GM11168 (cell line): Measurements from ENCODE around the gene TSPYL6.

Experiments
- in situ Hi-C: fragments of 300-500 bp; cut with MboI; formaldehyde crosslinking; loops from one replicate; pipeline ENCODE4 v1.12.0; 2022; ENCODE audit warnings: low sequenced_read_pairs; ENCODE audit not compliant: unreplicated experiment

TSPYL6 gene

DNA sequence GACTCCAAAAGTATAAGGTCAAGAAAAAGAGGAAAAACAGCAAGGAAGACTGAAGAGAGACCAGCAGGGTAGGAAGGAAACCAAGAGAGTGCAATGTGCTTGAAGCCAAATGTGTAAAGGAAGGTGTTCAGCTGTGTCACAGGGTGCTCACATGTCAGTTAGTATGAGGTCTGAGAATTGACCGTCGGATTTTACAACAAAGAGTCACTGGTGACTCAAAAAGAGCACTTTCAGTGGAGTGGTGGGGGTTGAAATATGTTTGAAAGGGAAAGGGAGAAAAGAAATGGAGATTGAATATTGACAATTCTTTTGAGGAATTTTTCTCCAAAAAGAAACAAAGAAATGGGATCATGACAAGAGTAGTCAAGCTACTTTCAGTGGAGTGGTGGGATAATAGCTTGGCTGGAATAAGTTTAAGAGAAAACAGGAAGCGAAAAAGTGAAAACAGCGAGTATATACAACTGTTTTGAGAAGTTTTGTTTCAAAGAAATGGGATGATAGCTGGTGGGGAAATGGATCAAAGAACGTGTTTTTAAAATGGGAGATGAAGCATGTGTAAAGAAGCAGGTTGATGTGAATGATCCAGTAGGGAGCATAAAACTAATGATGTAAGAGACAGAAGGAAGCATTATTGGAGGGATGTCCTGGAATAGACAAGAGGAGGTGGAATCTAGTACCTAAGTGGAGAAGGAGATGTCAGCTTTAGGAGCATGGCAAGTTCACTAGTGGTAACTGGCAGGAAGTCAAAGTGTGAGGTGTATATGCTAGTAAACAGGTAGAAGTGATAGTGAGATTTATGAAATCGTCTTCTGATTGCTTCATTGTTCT, 3.6 kb upstream of the TSPYL6 start:
- in situ Hi-C loops: no loop called here

DNA sequence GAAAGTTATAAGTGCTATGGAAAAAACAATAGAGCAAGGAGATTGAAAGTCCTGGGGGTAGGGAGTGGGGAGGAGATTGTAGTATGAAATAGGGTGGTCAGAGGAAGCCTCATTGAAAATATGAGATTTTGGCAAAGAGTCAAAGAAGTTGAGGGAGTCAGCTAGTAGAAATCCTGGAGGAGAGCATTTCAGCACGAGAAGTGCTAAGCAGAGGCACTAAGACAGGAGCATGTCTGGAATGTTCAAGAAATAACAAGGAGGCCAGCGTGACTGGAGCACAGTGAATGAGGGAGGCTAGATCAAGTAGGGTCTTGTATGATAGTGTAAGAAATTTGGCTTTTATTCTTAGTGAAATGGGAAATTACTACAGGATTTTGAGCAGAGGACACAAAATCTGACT, 2.1 kb upstream of the TSPYL6 start:
- in situ Hi-C loops: no loop called here

DNA sequence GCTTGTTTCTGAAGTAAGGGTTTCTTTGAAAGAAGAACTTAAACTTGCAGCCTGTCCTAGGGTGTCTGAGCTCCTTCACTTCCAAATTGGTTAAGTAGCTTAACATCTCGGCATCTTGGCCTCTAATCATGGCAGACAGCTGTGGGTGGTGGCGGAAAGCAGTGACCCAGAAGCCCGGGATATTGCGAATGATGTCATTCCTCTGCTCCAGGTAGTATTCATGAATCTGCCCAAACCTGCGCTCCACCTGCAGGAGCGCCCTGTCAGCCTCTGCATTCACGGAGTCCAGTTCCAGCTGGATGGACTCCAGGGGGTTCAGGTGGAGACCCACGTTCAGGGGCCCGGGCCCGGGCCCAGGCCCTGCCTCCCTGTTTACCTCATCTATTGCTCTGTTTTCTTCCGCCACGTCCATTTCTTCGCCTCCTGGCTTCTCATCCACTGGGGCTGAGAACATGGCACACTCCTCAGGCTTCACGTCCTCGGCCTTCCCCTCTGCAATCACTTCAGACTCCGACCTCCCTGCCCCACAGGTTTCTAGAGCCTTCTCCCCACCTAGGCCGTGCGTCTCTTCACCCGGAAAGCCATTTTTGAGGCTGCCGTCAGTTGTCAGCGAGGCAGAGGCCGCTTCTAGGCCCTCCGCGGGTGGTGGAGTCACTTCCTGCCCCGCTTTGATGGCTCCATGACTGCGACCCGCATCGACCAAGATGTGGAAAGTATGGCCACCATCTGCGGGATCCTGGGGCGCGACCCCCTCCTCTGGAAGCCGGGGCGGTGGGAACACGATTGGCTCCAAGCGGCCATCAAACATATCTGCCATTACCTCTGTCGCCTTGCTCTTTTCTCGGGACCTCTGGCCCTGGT, 569 bp downstream of the TSPYL6 start:
- in situ Hi-C loops: no loop called here

- in situ Hi-C loops: no loop called here
Measured at GRCh38 chr2:54254180-54254579, 1.8 kb downstream of the TSPYL6 start.

GRCh38 chr2:54249629-54250028, 6.4 kb downstream of the TSPYL6 start:
- in situ Hi-C loops: no loop called here

DNA sequence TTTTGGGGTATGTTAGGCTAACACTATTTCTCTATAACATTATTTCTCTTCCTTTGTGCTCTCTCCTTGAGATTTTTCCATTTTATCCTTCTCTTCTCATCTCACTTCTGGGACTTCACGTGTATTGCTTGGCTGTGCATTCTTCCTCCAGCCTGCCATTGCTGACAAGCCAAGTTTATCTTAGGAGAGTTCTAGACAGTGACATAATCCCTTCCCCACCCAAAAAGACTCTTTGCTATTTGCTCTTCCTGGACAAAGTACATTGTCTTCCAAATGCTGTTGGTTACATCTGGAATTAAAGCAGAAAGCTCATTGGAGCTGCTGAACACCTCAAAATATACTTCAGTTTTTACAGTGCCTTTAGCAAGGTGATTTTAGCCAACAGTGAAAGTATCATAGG, 8.9 kb downstream of the TSPYL6 start:
- in situ Hi-C loops: no loop called here

- in situ Hi-C loops: no loop called here
Measured at GRCh38 chr2:54240515-54241469, 15.2 kb downstream of the TSPYL6 start.

DNA sequence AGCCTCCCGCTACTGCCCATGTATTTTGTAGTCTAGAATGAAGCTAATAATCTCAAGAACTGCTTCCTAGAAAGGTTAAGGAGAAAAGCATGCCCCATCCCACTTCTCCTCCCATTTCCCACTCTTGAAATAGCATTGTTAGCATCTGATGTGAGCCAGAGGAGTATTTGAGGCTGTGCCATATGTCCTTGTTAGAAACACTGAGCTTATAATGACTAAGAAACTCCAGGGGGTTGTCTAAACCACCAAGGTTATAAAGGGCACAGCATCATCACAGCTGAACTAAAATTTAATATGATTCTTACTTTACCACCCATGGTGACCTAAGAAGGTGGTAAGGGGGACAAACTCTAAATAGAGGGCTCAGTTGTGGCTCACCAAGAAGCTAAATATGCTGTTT, 16.6 kb downstream of the TSPYL6 start:
- in situ Hi-C loops: no loop called here

DNA sequence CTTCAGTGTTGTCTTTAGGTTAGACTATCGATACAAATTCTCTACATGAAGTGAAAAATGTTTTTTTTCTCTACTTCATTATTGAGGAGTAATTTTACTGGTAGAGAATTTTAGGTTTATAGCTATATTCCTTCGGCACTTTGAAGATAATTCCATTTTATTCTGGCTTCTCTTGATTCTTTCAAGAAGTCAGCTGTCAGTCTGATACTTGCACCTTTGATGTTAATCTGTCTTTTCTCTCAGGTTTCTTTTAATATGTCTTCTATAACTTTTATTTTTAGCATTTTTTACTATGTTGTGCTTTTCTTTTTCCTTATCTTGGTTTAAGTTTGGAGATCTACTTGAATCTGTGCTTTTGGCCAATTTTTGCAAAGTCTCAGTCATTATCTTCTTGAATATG, 18.6 kb downstream of the TSPYL6 start:
- in situ Hi-C loops: no loop called here

GRCh38 chr2:54233832-54234649, 22.0 kb downstream of the TSPYL6 start:
- in situ Hi-C loops: no loop called here

- in situ Hi-C loops: no loop called here
Measured at GRCh38 chr2:54228945-54229344, 27.1 kb downstream of the TSPYL6 start.

DNA sequence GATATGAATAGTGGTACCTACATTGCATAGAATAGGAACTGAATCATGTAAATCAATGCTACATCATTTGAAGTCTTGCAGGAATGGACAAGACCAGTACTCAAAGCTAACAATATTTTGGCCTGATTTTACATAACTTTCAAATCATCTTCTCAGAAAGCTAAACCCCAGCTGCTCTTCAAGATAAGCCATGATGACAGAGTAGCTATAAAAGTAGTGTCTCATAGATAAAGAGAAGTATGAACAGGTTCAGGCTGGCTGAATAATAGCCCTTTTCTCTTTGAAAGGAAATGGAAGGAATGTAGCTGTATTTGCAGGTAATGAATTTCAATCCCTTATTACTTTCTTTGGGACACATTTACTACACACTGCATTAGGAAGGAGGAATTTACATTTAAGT, 28.2 kb downstream of the TSPYL6 start:
- in situ Hi-C loops: no loop called here

DNA sequence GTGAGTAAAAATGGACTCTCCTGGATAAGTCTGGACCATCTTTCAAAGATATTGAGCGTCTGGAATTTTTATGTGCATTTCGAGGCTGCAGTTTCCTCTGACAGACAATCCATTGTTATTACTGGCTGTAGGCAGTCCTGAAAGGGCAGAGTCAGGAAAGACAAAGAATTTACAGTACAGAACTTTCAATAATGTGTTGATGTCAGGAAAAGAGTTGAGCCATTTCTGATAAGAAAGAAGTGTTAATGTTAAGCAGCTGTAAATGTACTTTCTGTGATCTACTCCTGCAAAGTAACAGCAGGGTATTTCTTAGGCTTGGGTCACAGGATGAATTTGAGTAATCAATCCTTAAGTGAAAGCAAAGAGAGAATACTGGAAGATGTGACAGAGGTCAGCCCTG, 29.8 kb downstream of the TSPYL6 start:
- in situ Hi-C loops: no loop called here

DNA sequence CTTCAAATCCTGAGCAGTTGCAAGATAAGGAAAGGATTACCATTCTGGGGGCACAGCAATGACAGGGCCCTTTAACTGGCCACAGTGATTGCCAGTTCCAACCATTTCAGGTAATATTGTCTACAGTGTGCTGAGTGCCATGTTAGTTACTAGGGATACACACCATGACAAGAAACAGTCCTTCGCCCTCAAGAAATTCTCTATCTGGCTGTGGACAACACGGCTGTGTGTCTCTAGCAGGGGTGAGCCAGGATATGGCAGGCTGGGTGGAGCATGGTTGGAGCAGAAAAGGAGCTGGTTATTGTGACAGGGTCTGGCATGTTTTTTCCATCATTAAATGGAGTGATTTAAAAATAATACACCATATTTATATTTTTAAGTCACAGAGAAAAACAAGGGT, 31.0 kb downstream of the TSPYL6 start:
- in situ Hi-C loops: no loop called here

DNA sequence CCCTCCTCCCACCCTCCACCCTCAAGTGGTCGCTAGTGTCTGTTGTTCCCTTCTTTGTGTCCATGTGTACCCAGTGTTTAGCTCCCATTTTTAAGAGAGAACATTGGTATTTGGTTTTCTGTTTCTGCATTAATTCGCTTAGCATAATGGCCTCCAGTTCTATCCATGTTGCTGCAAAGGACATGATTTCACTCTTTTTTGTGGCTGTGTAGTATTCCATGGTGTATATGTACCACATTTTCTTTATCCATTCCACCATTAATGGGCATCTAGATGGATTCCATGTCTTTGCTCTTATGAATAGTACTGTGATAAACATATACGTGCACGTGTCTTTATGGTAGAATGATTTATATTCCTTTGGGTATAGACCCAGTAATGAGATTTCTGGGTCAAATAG, 42.9 kb downstream of the TSPYL6 start:
- in situ Hi-C loops: no loop called here

DNA sequence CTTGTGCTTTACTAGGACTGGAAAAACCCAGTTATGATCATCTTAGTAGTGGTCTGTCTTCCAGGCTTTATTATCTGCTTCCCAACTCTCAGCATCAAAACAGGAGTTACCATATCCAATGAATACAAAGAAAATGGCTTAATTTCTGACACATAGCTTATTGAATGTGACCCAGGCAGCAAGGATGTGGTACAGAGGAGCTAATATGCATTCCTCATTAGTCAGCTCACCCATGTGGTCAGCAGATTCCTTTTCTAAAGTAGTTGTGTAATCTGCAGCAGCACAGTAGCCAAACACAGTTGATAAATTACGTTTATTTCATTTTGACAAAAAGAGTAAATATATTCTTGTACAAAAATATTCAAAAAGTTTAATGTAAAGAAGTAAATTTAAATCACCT, 43.6 kb downstream of the TSPYL6 start:
- in situ Hi-C loops: no loop called here

GRCh38 chr2:54209379-54209778, 46.6 kb downstream of the TSPYL6 start:
- in situ Hi-C loops: no loop called here

DNA sequence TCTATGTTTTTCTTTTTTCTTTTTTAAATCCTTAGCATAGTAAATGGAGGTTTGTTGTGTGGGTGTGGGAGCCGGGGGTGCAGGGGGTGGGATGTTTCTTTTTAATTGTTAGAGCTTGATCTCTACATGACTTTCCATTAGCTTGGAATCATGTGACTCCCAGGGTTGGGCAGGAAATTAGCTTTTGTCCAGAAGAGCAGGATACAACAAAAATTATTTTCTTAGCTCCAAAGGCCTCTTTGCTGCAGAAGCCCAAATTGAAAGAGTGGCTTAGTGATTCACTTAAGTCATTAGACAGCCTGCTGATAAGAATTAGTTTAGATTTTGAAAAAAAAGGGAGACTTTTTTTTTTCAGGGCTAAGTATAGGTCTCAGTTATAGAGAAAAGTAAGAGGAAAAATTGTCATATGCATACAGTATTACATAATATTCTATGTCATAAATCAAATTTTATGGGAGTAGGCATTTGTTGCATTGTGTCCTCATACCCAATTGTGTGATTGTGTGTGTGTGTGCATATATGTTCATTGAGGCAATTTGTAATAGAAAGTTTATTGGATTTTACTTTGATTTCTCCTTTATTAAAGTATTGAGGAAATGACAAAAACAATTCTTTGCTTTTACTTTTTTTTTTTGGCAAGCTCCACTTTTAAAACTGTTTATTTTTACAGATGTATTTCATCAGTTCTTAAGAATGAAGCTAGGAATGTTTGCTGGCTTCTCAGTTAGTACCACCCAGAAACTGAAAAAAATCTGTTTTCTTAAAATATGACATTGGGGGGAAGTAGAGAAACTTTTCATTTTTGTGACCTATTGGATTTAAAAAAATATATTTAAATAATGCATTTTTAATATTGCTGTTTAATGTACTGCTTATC, 47.4 kb downstream of the TSPYL6 start:
- in situ Hi-C loops: no loop called here
